ENCODE data around the gene ELP4. TPM values are rescaled to one million over a fixed set of nuclear protein-coding genes. Genes with fewer than 3 reads are reported as not detected.

The ELP4 gene
- total RNA-seq, 2 donors from 2014 or later: 14.0 to 15.6 TPM

DNA sequence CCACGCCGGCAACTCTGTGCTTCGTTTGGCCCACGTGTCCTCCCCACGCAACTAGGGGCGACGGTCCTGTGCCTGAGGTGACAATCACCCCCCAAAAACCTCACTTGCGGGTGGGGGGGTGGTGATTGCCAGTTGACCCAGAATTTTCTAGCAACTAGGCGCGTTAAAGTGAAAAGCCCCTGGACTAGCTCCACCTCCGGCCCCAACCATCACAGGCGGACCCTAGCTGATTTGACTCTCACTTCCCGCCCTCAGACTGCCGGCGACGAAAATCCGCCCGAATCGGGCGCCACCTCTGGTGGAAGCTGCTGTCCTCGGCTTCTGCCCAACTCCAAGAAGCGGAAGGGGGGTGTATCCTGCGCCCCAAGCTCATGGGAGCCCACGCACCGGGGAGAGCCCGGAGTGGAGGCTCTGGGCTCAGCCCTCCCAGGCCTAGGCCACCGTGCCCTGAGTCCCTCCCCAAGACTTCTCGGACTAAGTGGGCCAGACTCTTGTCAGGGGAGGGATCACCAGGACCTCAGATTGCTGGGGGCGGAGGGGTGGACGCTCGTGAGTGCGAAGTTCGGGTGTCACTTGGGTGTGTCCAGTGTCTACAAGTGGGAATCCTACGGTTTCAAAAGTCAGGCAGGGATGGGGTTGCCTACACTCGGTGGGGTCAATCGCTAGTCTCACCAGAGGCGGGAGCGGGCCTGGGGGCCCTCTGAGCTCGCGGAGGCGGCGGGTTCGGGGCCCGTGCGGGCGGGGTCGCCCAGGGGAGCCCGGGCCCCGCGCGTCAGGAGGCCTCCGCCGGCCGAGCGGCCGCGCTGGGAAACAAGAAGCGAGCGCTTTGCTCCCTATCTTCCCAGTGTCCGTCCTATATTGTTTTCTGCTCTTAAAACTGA, 289.2 kb downstream of the ELP4 start:
- Histone ChIP-seq H3K9me3 (no peaks in the 10 kb centered on the region), H3K4me1 (peaks cover 0 to 31% of the 10 kb centered on the region in 2 donors), H3K27ac (no peak overlapping the region), H3K36me3 (no peaks in the 10 kb centered on the region), H3K27me3 (peaks cover 48 to 55% of the 10 kb centered on the region in 2 donors), H3K4me3 (peak overlapping the region in 1 of 2 donors; percentile 7)
- TF ChIP-seq, protein P1, sequence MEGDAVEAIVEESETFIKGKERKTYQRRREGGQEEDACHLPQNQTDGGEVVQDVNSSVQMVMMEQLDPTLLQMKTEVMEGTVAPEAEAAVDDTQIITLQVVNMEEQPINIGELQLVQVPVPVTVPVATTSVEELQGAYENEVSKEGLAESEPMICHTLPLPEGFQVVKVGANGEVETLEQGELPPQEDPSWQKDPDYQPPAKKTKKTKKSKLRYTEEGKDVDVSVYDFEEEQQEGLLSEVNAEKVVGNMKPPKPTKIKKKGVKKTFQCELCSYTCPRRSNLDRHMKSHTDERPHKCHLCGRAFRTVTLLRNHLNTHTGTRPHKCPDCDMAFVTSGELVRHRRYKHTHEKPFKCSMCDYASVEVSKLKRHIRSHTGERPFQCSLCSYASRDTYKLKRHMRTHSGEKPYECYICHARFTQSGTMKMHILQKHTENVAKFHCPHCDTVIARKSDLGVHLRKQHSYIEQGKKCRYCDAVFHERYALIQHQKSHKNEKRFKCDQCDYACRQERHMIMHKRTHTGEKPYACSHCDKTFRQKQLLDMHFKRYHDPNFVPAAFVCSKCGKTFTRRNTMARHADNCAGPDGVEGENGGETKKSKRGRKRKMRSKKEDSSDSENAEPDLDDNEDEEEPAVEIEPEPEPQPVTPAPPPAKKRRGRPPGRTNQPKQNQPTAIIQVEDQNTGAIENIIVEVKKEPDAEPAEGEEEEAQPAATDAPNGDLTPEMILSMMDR (IDR thresholded peaks at IDR 0.05): peak in 1 of 2 donors; percentile 24
- DNase-seq (ENCODE audit: low spot score): peak; percentile 44

DNA sequence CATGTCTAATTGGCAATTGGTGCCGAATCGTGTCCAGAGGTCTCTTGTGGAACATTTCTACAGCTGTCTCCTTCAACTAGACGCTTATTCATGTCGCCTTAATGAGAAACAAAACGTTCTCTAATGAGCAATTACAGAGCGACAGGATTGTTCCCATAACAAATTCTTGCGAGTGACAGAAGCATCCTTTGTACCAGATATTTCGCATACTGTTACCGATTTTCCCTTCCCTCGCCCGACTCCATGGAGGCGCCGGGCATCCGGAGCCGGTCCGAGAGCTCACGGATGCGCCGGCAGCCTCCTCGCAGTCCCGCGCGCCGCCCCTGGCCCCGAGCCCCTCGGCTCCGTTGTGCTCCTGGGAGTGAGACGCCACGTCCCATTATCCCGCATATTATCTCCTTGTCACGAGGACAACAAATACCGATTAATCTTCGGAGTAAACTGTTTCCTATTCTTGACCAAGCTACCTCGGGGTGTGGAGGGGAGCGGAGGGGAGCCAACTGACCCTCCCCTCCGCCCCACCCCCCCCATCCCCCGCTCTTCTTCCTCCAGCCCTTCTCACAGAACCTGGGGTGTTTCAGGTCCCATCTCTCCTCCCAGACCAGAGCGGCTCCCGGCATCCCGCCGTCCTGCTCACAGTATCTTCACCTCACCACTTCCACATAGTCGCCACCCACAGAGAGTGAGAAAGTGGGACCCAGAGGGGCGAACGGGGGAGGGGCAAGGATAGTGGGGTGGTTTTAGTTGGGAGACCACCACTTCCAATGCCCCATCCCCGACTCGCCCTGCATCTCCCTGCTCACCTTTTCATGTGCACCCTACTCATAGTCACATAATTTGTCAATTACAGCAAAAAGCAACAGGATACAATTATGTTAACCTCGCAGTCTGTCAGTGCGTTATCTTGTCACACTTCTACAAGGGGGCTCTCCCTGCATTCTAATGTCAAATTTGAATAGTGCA, 290.1 kb downstream of the ELP4 start:
- H3K27ac ChIP-seq: no peak overlapping the region
- TF ChIP-seq, protein P1 (IDR thresholded peaks at IDR 0.05): no peak
- no peaks in the 10 kb centered on the region for H3K9me3 ChIP-seq
- H3K4me3 ChIP-seq: peak overlapping the region in 1 of 2 donors; percentile 7
- H3K4me1 ChIP-seq: peaks cover 0 to 38% of the 10 kb centered on the region in 2 donors
- peak; percentile 49 for DNase-seq (ENCODE audit: low spot score)
- peaks cover 58 to 65% of the 10 kb centered on the region in 2 donors for H3K27me3 ChIP-seq
- H3K36me3 ChIP-seq: no peaks in the 10 kb centered on the region

DNA sequence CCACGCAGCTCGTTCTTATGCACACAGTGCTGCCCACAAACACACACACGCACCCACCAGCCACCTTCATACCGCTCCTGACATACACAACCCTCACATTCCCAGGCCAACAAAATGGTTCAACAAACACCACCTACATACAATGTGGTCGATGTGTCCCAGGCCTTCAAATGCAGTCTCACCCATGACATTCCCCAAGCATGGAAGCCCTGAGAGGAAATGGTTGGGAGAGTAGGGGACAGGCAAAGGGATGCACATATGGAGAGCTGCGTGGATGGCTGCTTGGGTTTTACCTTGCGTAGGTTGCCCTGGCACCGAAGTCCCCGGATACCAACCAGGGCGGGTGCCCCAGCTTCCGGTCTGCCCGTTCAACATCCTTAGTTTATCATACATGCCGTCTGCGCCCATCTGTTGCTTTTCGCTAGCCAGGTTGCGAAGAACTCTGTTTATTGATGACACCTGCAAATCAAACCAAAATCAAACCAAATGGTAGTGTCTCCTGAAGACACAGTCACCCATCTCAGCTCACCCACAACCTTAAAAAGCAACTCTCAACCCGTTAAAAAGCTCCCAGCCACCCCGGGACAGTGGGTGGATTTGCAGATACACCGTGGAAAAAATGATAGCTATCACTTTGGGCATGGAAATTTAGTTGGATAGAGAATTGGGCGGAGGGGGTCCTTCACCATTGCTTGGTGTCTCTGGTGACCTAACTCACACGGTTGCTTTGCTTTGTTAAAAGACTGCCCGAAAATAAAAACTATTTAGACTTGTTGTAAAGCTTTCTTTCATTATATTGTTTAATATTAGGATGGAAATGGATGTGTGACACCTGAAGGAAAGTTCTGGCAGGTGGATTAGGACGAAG, 291.1 kb downstream of the ELP4 start:
- peaks cover 0 to 47% of the 10 kb centered on the region in 2 donors for H3K4me1 ChIP-seq
- no peaks in the 10 kb centered on the region for H3K9me3 ChIP-seq
- peaks cover 64 to 74% of the 10 kb centered on the region in 2 donors for H3K27me3 ChIP-seq
- H3K36me3 ChIP-seq: no peaks in the 10 kb centered on the region
- peak; percentile 46 for DNase-seq (ENCODE audit: low spot score)
- H3K4me3 ChIP-seq: no peak overlapping the region
- H3K27ac ChIP-seq: no peak overlapping the region
- TF ChIP-seq, protein P1 (IDR thresholded peaks at IDR 0.05): no peak

DNA sequence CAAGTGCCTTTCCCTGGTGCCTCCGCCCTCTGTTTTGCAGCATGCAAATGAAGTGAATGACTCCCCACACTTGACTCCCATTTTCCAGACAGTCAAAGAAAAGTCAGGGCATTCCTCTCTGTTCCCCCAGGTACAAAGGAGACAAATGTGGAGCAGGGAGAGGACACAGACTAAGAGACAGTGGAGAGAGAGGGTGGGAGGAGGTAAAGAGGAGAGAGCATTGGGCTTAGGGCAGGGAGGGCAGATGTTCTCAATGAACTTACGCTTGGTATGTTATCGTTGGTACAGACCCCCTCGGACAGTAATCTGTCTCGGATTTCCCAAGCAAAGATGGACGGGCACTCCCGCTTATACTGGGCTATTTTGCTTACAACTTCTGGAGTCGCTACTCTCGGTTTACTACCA, 291.7 kb downstream of the ELP4 start:
- H3K9me3 ChIP-seq: no peaks in the 10 kb centered on the region
- no peaks in the 10 kb centered on the region for H3K36me3 ChIP-seq
- H3K4me3 ChIP-seq: no peak overlapping the region
- no peak overlapping the region for H3K27ac ChIP-seq
- TF ChIP-seq, protein P1 (IDR thresholded peaks at IDR 0.05): no peak
- H3K27me3 ChIP-seq: peaks cover 70 to 80% of the 10 kb centered on the region in 2 donors
- DNase-seq (ENCODE audit: low spot score): no peak
- H3K4me1 ChIP-seq: peaks cover 0 to 54% of the 10 kb centered on the region in 2 donors

DNA sequence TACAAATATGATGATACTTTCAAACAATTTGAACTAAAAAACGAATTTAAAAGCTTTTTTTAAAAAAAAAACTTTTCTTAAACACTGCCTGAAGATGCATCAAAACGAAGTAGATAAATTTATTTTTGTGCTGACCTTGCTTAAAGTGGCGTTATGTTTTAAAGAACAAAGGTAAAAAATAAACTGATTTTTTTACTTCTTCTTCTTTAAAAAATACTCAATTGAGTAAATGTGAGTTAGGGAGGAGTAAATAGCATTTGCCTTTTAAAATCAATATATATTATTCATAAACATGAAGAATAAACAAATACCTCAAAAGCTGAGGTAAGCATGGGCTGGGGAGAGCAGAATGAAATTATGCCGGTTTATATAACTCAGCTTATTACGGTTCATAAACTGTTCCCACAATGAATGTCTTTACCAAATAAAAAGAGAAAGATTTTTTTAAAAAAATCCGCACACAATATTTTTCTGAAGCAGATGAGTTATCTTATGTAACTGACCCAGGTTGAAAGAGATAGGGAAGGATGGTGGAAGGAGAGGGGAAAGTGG, 292.5 kb downstream of the ELP4 start:
- TF ChIP-seq, protein P1 (IDR thresholded peaks at IDR 0.05): no peak
- no peaks in the 10 kb centered on the region for H3K36me3 ChIP-seq
- H3K27me3 ChIP-seq: peaks cover 76 to 88% of the 10 kb centered on the region in 2 donors
- peaks cover 0 to 53% of the 10 kb centered on the region in 2 donors for H3K4me1 ChIP-seq
- no peaks in the 10 kb centered on the region for H3K9me3 ChIP-seq
- no peak overlapping the region for H3K27ac ChIP-seq
- no peak overlapping the region for H3K4me3 ChIP-seq
- no peak for DNase-seq (ENCODE audit: low spot score)

Measured in right atrium auricular region (tissue), 2 donors.